DND-41 (cell line): ENCODE measurements around the gene CATSPER3.

Experiments
- ATAC-seq: fragments of 200-7000 bp; cut with Tn5 transposase; 3 replicates; pipeline ENCODE4 v1.9.1; 2021; ENCODE audit warnings: low read depth; ENCODE audit not compliant: insufficient read depth
- DNase-seq: peaks from one replicate; pipeline ENCODE4 v3.0.0-alpha.2; 2020
- H2AFZ ChIP-seq: 2 replicates; pipeline ENCODE4 v1.6.0; 2012; ENCODE audit warnings: low read depth, low read length
- H3K27ac ChIP-seq: 2 replicates; pipeline ENCODE4 v1.5.1; 2012; ENCODE audit warnings: low read length, inconsistent platforms
- H3K27me3 ChIP-seq: fragments of 200-600 bp; sonication (generic); 2 replicates; pipeline ENCODE4 v1.6.0; 2012; ENCODE audit warnings: low read length, mild to moderate bottlenecking, inconsistent platforms; ENCODE audit not compliant: insufficient read depth, poor library complexity
- H3K36me3 ChIP-seq: 2 replicates; pipeline ENCODE4 v1.5.1; 2012; ENCODE audit warnings: low read length, inconsistent platforms; ENCODE audit not compliant: insufficient read depth
- H3K4me1 ChIP-seq: 2 replicates; pipeline ENCODE4 v1.5.1; 2012; ENCODE audit warnings: mild to moderate bottlenecking, low read length; ENCODE audit not compliant: insufficient read depth
- H3K4me2 ChIP-seq: 2 replicates; pipeline ENCODE4 v1.6.0; 2012; ENCODE audit warnings: mild to moderate bottlenecking, moderate library complexity, low read length, inconsistent platforms; ENCODE audit not compliant: insufficient read depth
- H3K4me3 ChIP-seq, 2 experiments: fragments of 200-600 bp in 1 of 2; shearing (Covaris generic) in 1 of 2; 2 replicates each; pipeline ENCODE4 v1.5.1; 2012 to 2016; ENCODE audit warnings: inconsistent platforms in 2 of 2, low read length in 2 of 2, mild to moderate bottlenecking in 2 of 2, low read depth in 1 of 2, moderate library complexity in 1 of 2
- H3K79me2 ChIP-seq: 2 replicates; pipeline ENCODE4 v1.6.0; 2012; ENCODE audit warnings: low read length, inconsistent platforms; ENCODE audit not compliant: insufficient read depth
- H3K9ac ChIP-seq: 2 replicates; pipeline ENCODE4 v1.6.0; 2012; ENCODE audit warnings: low read depth, mild to moderate bottlenecking, inconsistent platforms, low read length, moderate library complexity
- H3K9me3 ChIP-seq: 2 replicates; pipeline ENCODE4 v1.5.1; 2012; ENCODE audit warnings: low read length, moderate library complexity, mild to moderate bottlenecking, inconsistent platforms; ENCODE audit not compliant: insufficient read depth, severe bottlenecking
- H4K20me1 ChIP-seq: 2 replicates; pipeline ENCODE4 v1.6.0; 2012; ENCODE audit warnings: low read length; ENCODE audit not compliant: insufficient read depth
- CTCF ChIP-seq: IDR thresholded peaks from 2 replicates; pipeline ENCODE4 v1.5.1; 2012; ENCODE audit warnings: borderline replicate concordance, low read length, moderate library complexity, mild to moderate bottlenecking; ENCODE audit not compliant: poor library complexity, severe bottlenecking; ENCODE audit errors: extremely low read depth
- EZH2 ChIP-seq: IDR thresholded peaks from 3 replicates; pipeline ENCODE4 v1.6.1; 2012; ENCODE audit warnings: borderline replicate concordance, low read depth, mild to moderate bottlenecking, moderate library complexity, low read length, inconsistent platforms; ENCODE audit not compliant: severe bottlenecking

CATSPER3 gene

DNA sequence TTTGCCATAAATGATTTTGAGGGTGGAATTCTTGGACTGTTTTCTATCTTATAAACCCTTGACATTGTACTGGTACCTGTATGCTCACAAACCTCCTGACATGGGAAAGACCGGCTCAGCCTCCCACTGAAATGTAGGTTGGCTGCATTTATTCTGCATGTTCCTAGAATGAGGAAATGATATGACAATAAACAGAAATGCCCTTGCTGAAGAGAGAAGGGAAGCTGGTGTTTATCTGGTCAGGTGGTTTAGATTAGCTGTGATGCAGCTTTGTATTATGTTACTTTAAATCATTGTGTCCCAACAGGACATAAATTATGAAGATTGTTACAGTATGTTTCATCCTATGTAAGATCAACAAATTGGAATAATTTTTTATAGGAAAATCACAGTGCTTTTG is 23.1 kb upstream of the CATSPER3 start:
- Histone ChIP-seq H3K27ac (no peak overlapping the region), H3K4me3 (no peak overlapping the region), H3K9ac (no peak overlapping the region), H4K20me1 (no peaks in the 10 kb centered on the region), H3K27me3 (no peaks in the 10 kb centered on the region), H3K9me3 (no peaks in the 10 kb centered on the region), H3K36me3 (peaks cover 10% of the 10 kb centered on the region; the same call in 1 of the 2 replicates), H3K79me2 (no peaks in the 10 kb centered on the region), H3K4me1 (no peaks in the 10 kb centered on the region), H3K4me2 (no peak overlapping the region), H2AFZ (no peak overlapping the region)
- no peak for ATAC-seq
- TF ChIP-seq EZH2: no peak
- TF ChIP-seq CTCF: no peak
- DNase-seq: no peak

GRCh38 chr5:134945041-134945440 is 22.7 kb upstream of the CATSPER3 start:
- DNase-seq: no peak
- no peaks in the 10 kb centered on the region for H4K20me1 ChIP-seq
- no peak for ATAC-seq

DNA sequence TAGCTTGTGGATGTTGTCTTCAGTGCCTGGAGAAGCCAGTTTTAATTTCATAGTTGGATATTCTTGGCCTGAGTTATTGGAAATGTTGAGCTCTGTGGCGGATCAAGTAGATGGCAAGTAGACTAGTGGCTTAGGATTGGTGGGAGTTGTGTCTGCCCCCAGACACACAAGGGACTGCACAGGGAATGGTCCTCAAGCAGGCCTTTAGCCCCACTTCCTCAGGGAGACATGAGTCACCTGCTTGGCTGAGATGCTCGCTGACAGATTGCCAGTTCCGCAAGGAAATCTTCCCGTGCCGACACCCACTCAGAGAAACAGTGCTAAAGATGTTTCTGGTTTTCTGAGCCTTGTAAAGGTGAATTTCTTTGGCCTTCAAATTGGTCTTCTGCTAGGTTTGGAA is 18.8 kb upstream of the CATSPER3 start:
- H3K4me3 ChIP-seq: no peak overlapping the region
- ATAC-seq (no peak), DNase-seq (no peak)
- H3K9ac ChIP-seq: no peak overlapping the region
- H3K79me2 ChIP-seq: no peaks in the 10 kb centered on the region
- H3K9me3 ChIP-seq: peaks cover 4% of the 10 kb centered on the region
- no peak overlapping the region for H3K27ac ChIP-seq
- H3K27me3 ChIP-seq: no peaks in the 10 kb centered on the region
- TF ChIP-seq CTCF (no peak), EZH2 (no peak)
- no peak overlapping the region for H2AFZ ChIP-seq
- H3K4me1 ChIP-seq: no peaks in the 10 kb centered on the region
- no peak overlapping the region for H3K4me2 ChIP-seq
- no peaks in the 10 kb centered on the region for H3K36me3 ChIP-seq
- H4K20me1 ChIP-seq: no peaks in the 10 kb centered on the region

More at GRCh38 chr5:134945041-134945440, 22.7 kb upstream of the CATSPER3 start:
- Histone ChIP-seq H2AFZ (no peak overlapping the region), H3K9me3 (no peaks in the 10 kb centered on the region), H3K4me3 (no peak overlapping the region), H3K4me1 (no peaks in the 10 kb centered on the region), H3K79me2 (no peaks in the 10 kb centered on the region), H3K27ac (no peak overlapping the region), H3K9ac (no peak overlapping the region), H3K27me3 (no peaks in the 10 kb centered on the region), H3K36me3 (peaks cover 7% of the 10 kb centered on the region; the same call in 1 of the 2 replicates), H3K4me2 (no peak overlapping the region)
- no peak for TF ChIP-seq EZH2
- TF ChIP-seq CTCF: no peak

- no peak overlapping the region for H2AFZ ChIP-seq
- H3K4me3 ChIP-seq: no peak overlapping the region
- H4K20me1 ChIP-seq: no peaks in the 10 kb centered on the region
- no peaks in the 10 kb centered on the region for H3K27me3 ChIP-seq
- DNase-seq (no peak), ATAC-seq (no peak)
- peaks cover 8% of the 10 kb centered on the region for H3K9me3 ChIP-seq
- H3K9ac ChIP-seq: no peak overlapping the region
- H3K4me2 ChIP-seq: no peak overlapping the region
- H3K36me3 ChIP-seq: no peaks in the 10 kb centered on the region
- no peaks in the 10 kb centered on the region for H3K79me2 ChIP-seq
- H3K4me1 ChIP-seq: no peaks in the 10 kb centered on the region
- no peak for TF ChIP-seq EZH2
- no peak for TF ChIP-seq CTCF
- H3K27ac ChIP-seq: no peak overlapping the region
Measured at GRCh38 chr5:134949316-134949715, 18.4 kb upstream of the CATSPER3 start.
